ENCODE measurements around the gene SCFD2.

GRCh38 chr4:53044651-53044960, 321.3 kb downstream of the SCFD2 start:
- TF ChIP-seq POLR2A (IDR thresholded peaks at IDR 0.05) (no peak), CTCF (IDR thresholded peaks at IDR 0.05) (no peak), EP300 (IDR thresholded peaks at IDR 0.05) (no peak)
